Ecto neural progenitor cell (in vitro differentiated cells): ENCODE results near the gene WNT6.

Experiments used
- DNase-seq: peaks from one replicate; pipeline ENCODE4 v3.0.0-alpha.2; 2018; ENCODE audit warnings: low spot score

The WNT6 gene

GRCh38 chr2:218878926-218879761 lies 19.5 kb downstream of the WNT6 start:
- no peak for DNase-seq

GRCh38 chr2:218879776-218880101 lies 20.1 kb downstream of the WNT6 start:
- no peak for DNase-seq

GRCh38 chr2:218880102-218880858 lies 20.7 kb downstream of the WNT6 start, which contains the start of gene WNT10A:
Gene WNT10A, plus strand, starts transcription at chr2:218880852. Its CDS starts 144 bp downstream, at chr2:218880996.
- DNase-seq = no peak

- DNase-seq = no peak
Observed at GRCh38 chr2:218880859-218881594, 21.4 kb downstream of the WNT6 start.

- no peak for DNase-seq
Observed at GRCh38 chr2:218881744-218882460, 22.3 kb downstream of the WNT6 start.

GRCh38 chr2:218882461-218882816 lies 22.8 kb downstream of the WNT6 start:
- DNase-seq = no peak

- DNase-seq = no peak
Observed at GRCh38 chr2:218882866-218883366, 23.3 kb downstream of the WNT6 start.

GRCh38 chr2:218883491-218884490 lies 24.2 kb downstream of the WNT6 start:
- DNase-seq = peak; percentile 77

GRCh38 chr2:218884519-218884918 lies 24.9 kb downstream of the WNT6 start:
- DNase-seq = no peak

- DNase-seq = no peak
Observed at GRCh38 chr2:218885981-218886947, 26.7 kb downstream of the WNT6 start.

GRCh38 chr2:218887079-218887478 lies 27.5 kb downstream of the WNT6 start:
- no peak for DNase-seq

- DNase-seq = no peak
Observed at GRCh38 chr2:218888341-218888740, 28.7 kb downstream of the WNT6 start.

GRCh38 chr2:218889937-218890336 lies 30.3 kb downstream of the WNT6 start:
- DNase-seq = no peak

GRCh38 chr2:218890369-218890768 lies 30.8 kb downstream of the WNT6 start:
- no peak for DNase-seq

GRCh38 chr2:218891275-218892135 lies 31.9 kb downstream of the WNT6 start:
- no peak for DNase-seq

GRCh38 chr2:218892693-218893348 lies 33.2 kb downstream of the WNT6 start:
- peak; percentile 87 for DNase-seq

- DNase-seq = no peak
Observed at GRCh38 chr2:218893349-218894150, 33.9 kb downstream of the WNT6 start.
